Activated T-cell treated with anti-CD3 and anti-CD28 coated beads for 4 hours (primary cell): ENCODE results near the gene RNF145.
"Not testable (repeated sequence)": the region's sequence is repeated elsewhere in the genome, so short reads cannot be mapped to it uniquely, and the experiment has no call there.

ENCODE experiments used
- DNase-seq: peaks from one replicate; pipeline ENCODE4 v3.0.0-alpha.2; 2020

The RNF145 gene

GRCh38 chr5:159209438-159210209 lies at the start of gene RNF145:
RNF145 (minus strand) TSS chr5:159209553; CDS start chr5:159203617, 5,936 bp downstream.
- DNase-seq: peak; percentile 96

GRCh38 chr5:159258361-159258760 lies 49.0 kb upstream of the RNF145 start:
- no peak for DNase-seq

- DNase-seq: no peak
These were observed 48.4 kb upstream of the RNF145 start for GRCh38 chr5:159257629-159258283.

- DNase-seq: no peak
These were observed 47.7 kb upstream of the RNF145 start for GRCh38 chr5:159257007-159257406.

GRCh38 chr5:159252195-159252594 lies 42.8 kb upstream of the RNF145 start:
- DNase-seq: no peak

GRCh38 chr5:159249158-159249557 lies 39.8 kb upstream of the RNF145 start:
- DNase-seq: no peak

- DNase-seq: no peak
These were observed 35.5 kb upstream of the RNF145 start for GRCh38 chr5:159244890-159245289.

- DNase-seq: no peak
These were observed 34.8 kb upstream of the RNF145 start for GRCh38 chr5:159244163-159244562.

- DNase-seq: no peak
These were observed 34.0 kb upstream of the RNF145 start for GRCh38 chr5:159243385-159243784.

- no peak for DNase-seq
These were observed 33.3 kb upstream of the RNF145 start for GRCh38 chr5:159242656-159243055.

- no peak for DNase-seq
These were observed 32.7 kb upstream of the RNF145 start for GRCh38 chr5:159241946-159242552.

- DNase-seq: no peak
These were observed 31.0 kb upstream of the RNF145 start for GRCh38 chr5:159240301-159240870.

- DNase-seq: not testable (repeated sequence)
These were observed 26.6 kb upstream of the RNF145 start for GRCh38 chr5:159235871-159236520.

GRCh38 chr5:159231167-159231566 lies 21.8 kb upstream of the RNF145 start:
- DNase-seq: no peak

GRCh38 chr5:159230657-159231056 lies 21.3 kb upstream of the RNF145 start:
- DNase-seq: no peak

- DNase-seq: not testable (repeated sequence)
These were observed 18.7 kb upstream of the RNF145 start for GRCh38 chr5:159228097-159228496.

GRCh38 chr5:159227452-159227851 lies 18.1 kb upstream of the RNF145 start:
- no peak for DNase-seq

GRCh38 chr5:159226451-159226850 lies 17.1 kb upstream of the RNF145 start:
- no peak for DNase-seq

GRCh38 chr5:159224471-159224870 lies 15.1 kb upstream of the RNF145 start:
- no peak for DNase-seq

GRCh38 chr5:159223469-159223868 lies 14.1 kb upstream of the RNF145 start:
- no peak for DNase-seq

- no peak for DNase-seq
These were observed 10.9 kb upstream of the RNF145 start for GRCh38 chr5:159220206-159220605.

GRCh38 chr5:159218595-159219023 lies 9.3 kb upstream of the RNF145 start:
- DNase-seq: no peak

GRCh38 chr5:159217236-159217635 lies 7.9 kb upstream of the RNF145 start:
- DNase-seq: no peak
